ENCODE results near the gene LAMA4.

LAMA4 gene

DNA sequence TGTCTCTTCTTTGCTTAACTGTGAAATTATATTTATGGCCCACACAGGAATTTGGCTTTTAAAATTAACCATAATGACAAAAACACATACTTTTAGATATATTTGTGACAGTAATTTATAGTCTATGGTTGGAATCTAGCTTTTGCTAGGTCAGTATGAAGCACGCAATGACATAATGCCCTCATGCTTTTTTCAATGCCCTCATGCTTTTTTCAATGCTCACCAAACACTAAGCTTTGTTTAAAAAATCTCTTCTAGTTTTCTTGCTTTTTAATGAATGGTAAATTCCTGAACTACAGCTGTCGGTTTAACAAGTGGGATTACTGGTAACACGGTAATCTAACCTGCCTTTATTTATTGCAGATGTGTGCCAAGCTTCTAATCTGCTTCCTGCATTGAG is 187.8 kb downstream of the LAMA4 start:
- DNase-seq, result no peak

DNA sequence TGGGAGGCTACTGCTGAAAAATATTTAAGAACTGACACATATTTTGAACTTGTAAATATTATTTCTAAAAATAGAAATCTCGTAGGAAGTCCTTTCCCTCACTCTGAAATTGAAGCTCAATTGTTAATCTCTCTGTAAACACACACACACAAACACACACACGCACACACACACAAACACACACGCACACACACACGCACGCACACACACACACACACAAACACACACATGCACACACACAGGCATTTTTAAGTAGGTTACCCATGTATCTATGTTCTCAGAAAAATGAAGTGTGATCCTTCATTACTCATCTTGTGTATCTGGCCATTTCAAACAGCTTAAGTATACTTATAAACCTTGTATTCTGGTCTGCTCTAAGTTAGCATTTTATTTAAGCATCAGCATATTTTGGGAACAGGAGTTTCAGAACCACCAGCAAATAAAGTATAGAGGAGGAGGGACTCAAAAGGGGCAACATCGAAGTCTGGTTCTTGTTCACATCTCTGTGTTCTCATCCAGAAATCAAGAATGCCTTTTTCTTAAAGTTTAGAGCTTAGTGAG is 188.9 kb downstream of the LAMA4 start:
- DNase-seq, result no peak

DNA sequence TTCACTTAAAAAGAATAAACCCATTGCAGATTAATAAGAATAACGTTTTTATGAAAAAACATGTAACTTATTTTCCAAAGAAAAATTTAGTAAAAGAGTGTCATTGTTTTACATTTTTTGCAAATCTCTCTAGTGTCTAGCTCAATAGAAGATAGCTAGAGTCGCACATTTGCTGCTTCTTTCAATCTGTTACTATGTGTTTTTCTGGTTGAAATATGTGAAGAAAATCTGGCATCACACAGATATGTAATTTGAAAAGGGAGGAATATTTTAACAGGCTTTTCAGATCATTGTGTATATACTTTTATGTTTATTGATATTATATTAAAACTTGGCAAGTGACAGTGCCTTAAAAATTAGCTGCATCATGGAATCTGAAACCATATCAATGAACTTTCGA is 191.4 kb downstream of the LAMA4 start:
- DNase-seq, result no peak

DNA sequence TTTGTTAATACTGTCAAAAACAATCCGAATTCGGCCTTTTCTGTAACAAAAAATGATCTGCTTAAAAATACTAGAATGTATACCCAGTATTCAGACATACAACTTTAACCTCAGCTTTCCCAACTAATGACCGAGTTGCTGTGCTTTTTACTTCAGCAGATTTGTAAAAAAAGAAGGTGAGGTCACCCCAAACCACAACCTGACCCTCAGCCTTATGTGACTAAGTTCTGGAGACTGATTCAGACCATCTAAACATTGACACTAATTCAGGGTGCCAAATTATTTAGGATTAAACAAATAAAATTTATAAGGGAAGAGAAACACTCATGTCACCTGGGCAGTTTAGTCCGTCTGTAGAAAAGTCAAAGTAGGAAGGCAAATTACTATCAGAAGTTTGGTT is 192.8 kb downstream of the LAMA4 start:
- DNase-seq, result no peak

Measured in CD4-positive, alpha-beta T cell treated with Interleukin-21 for 1 hour (primary cell).